GM21515 (cell line): ENCODE data around the gene RBM33.
"Not testable (repeated sequence)": the region's sequence is repeated elsewhere in the genome, so short reads cannot be mapped to it uniquely, and the experiment has no call there.

ENCODE experiments used
- ATAC-seq: cut with Tn5 transposase; IDR thresholded peaks from one replicate; pipeline ENCODE4 v1.9.1; 2021; ENCODE audit not compliant: unreplicated experiment

Gene RBM33

DNA sequence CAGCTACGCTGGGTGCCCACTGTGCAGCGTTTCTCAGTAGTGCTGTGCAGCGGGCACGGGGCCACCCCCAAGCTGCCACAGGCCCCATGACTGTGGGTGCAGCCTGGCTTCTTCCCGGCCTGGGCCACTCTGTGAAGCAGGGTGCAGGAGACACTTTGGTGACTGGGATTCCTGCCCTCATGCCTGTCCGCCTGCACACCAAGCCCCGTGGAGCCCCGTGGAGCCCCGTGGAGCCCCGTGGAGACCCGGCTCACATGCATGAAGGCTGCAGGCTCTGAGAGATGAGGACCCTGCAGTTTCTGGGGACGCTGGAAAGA lies 171.7 kb downstream of the RBM33 start:
- ATAC-seq, result no peak

DNA sequence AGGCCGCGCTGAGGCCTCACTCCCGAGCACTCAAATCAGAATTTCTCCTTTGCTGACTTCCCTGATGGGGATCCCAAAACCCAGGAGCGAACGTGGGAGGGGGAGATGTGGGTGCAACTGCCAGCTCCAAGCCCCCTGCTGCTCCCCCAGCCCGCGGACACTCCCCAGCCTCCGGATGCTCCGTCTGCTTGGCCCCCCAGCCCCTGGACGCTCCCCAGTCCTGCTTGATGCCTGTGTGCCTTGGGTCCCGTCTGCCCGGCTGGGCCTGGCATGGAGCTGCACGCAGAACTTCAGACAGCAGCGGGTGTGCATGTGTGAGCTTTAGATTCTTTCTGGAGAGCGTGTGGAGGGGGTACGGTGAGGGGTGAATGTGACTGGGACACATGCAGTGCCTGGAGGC lies 172.5 kb downstream of the RBM33 start:
- no peak for ATAC-seq

DNA sequence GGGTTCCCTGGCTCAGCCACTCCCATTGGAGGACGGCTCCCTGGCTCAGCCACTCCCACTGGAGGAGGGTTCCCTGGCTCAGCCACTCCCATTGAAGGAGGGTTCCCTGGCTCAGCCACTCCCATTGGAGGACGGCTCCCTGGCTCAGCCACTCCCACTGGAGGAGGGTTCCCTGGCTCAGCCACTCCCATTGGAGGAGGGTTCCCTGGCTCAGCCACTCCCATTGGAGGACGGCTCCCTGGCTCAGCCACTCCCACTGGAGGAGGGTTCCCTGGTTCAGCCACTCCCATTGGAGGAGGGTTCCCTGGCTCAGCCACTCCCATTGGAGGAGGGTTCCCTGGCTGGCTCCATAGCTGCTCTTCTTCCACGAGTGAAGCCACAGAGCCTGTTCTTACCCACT lies 173.1 kb downstream of the RBM33 start:
- not testable (repeated sequence) for ATAC-seq

DNA sequence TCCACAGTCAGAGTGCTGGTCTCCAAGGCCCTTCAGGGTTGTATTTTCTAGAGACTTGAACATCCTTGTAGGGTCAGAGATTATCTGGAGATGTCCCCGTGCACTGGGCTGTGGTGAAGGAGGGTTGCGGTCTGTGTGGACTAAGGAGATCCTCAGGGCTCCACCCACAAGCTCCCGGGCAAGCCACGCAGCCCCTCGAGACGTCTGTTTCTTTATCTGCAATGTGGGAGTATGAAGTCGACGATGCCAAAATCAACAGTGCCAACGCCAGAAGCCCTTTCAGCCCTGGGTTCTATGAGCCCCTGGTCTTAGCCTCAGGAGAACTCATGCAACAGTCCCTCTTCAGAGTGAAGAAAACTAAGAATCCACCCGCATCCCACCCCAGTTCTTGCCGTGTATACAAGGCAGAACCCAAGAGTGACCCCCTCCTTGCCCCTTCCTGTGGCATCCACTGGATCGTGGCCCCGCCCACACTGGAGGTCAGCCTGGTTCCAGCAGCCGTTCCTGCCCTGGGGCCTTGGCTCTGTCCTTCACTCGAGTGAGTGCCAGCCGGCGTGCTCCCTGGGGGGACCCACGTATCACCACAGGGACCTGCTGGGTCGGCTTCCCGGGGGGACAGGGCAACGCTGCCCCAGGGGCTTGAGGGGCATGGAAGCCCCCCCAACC lies 173.8 kb downstream of the RBM33 start:
- ATAC-seq, result no peak

DNA sequence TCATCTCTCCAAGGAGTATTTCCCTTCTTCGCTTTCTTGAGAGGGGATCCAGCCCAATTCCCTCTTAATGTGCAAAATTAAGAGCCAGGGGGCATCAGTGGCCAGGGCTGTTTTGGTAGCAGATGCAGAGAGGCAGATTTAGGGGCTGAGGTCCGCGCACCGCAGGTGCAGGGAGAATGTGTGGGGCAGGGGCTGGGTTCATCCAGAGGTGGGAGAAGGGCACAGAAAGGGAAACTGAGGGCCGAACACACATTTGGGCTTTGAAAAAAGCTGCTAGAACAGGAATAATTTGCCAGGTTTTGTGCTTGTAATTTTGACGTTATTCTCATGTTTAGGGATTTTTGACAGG lies 174.3 kb downstream of the RBM33 start:
- no peak for ATAC-seq

DNA sequence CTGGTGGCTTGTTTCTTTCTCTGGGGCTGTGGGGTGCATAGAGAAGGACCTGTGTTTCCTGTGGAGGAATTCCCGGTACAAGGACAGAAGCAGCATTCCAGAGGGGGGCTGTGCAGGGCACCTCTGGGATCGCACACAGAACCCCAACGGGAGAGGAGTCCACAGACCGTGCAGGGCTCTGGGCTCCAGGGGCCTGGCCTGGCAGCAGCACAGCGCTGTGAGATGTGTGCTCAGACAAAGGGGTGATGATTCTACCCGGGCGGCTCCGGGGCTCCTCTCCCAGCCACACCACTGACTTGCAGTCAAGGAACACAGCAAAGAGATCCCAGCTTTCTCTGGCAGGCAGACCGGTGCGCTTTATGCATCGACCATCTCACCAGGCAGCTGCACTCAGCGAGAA lies 174.7 kb downstream of the RBM33 start:
- ATAC-seq, result no peak

DNA sequence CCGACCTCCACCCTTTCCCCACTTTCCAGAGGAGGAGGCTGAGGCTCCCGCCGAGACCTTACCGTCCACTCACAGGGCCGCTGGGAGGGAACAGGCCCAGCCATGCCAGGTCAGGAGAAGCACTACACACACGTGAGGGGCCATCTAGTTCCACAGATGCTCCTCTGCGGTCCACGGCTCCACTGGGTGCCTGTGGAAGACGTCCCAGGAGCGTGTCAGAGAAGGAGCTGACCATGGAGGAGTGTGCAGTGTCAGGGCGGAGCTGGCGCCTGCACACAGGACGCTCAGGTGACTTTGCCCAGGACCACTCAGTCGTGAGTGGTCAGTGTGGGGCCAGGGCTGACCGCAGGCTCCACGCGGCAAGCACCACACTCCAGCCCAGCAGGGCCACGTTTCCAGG lies 175.8 kb downstream of the RBM33 start:
- ATAC-seq, result no peak

DNA sequence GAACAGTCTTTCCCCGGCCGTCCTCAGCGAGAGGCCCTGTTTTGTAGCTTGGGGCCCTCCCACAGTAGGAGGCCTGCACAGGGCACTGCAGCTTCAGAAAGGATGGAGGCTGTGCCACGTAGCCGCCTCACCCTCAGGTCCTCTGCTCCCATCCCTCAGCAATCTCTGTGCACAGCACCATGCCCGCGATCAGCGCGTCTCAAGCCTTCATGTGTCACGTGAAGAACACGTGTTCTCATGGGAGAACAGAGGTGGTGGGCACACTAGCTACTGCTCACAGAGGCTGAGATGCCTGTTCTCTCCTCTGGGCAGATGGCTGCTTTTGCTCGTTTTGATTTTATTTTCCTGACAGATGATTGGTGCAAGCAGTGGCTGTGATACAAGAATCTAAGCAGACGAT lies 176.3 kb downstream of the RBM33 start:
- ATAC-seq, result no peak

DNA sequence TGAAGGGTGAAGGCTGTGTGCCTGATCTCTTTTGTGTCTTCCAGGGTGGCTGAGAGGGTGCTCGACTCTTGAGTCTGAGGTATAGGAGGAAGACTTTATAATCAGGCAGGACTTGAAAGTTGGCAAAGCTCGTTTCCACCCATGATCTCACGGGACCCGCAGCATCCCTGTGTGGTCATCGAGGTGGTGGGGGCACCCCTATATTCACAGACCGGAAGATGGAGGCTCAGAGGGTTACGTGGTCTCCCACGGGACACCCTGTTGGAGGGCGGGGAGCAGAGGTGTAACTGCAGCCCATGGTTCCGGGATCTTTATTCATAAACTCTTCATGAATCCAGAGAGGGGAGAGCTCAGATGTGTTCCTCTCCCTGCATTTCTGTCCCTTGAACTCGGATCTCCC lies 177.4 kb downstream of the RBM33 start:
- no peak for ATAC-seq

DNA sequence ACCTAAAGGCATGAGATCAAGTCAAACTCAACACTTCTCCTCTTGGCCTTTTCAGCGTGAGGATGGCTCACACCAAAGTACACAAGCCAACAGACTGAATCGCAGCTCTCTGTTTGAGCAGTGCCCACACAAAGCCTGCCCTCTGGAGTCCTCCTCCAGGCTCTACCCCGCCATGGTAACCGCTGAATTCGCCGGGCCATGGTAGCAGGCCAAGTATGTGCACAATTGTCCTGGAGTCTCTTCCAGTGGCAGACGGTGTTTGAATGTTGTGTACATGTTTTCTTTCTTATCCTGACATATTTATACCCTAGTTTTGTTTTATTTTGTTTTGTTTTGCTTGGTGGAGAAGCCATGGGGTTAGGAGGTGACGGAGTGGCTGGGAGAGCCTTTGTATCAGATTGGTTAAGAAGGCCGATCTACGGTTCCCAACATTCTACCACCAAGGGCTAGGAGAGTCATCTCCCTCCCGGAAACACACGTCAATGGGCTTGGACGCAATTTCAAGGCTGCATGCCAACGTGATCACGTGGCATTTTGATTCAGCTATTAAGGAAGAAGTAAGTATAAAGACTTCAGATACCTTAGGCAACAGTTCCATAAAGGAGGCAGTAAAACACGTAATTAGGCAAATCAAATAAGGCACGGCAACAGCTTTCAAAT lies 179.9 kb downstream of the RBM33 start:
- no peak for ATAC-seq

DNA sequence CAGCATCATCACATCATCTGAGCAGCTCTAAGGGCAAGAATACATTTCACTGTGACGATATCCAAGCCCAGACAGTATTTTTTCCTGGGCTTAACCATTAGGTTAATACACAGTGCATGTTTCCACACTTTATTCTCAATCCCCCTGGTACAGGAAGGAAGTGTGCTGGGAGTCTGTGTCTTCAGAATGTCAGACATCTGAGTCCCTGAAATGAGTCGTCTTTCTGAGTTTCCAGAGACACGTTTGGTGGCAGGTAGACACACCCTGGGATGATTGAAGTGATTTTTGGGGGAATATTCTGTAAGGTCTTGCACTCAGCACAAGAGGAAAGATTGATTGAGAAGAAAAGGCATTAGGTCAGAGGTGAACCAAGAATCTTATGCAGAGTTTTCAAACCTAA lies 180.9 kb downstream of the RBM33 start:
- no peak for ATAC-seq

DNA sequence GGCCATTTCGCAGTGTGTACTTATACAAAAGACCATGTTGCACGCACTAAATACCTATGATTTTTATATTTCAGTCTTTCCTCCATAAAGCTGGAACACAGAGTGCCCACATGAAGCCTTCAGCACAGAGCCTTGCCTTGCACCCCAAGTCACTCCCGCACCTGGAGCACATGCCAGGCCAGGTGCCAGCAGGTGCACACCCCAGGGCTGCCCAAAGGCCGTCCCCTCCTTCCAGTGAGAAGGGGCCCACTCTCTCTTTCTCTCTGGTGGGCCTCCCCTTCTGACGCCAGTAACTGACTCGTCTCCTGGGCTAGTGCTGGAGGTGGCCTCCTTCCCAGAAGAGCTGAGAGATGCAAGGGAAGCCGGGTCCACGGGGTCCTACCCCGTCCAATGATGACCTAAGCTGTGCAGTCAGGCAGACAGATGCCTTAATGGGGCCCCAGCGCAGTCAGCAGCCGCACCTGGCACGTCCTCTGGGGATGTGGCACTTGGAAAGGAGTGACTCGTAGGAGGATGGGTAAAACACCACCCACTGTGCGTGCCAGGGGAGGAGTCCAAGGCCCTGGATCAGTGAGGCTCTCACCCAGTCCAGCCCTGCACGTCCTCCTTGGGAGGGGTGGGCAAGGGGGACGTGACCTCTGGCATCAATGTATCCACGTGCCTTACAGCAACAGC lies 185.5 kb downstream of the RBM33 start:
- no peak for ATAC-seq
